ENCODE measurements around the gene EVA1A. TPM values are rescaled to one million over a fixed set of nuclear protein-coding genes. Genes with fewer than 3 reads are reported as not detected.

Gene EVA1A
- total and polyA plus RNA-seq, 2 experiments from 2014 or later: 4.6 to 7.9 TPM

GRCh38 chr2:75482398-75482797, 78.3 kb downstream of the EVA1A start:
- H3K27ac ChIP-seq (ENCODE audit: low read depth): no peak overlapping the region
- Mint-ChIP-seq H3K4me3 (no peak overlapping the region), H3K36me3 (ENCODE audit: low read depth) (no peaks in the 10 kb centered on the region; the same call in 2 of the 3 replicates), H3K27me3 (ENCODE audit: insufficient read depth, low read depth, poor library complexity) (peaks cover 2% of the 10 kb centered on the region), H3K9me3 (peaks cover 10% of the 10 kb centered on the region; the same call in 2 of the 3 replicates), H3K4me1 (0 out of 3 replicates have a peak, but pooled peaks cover 3% of the 10 kb centered on the region), H3K27ac (no peak overlapping the region)
- H3K36me3 ChIP-seq (ENCODE audit: insufficient read depth): no peaks in the 10 kb centered on the region
- H3F3A ChIP-seq (replicated peaks; ENCODE audit: low read depth): no peaks in the 10 kb centered on the region
- H3K4me1 ChIP-seq (ENCODE audit: insufficient read depth): no peaks in the 10 kb centered on the region
- H3K4me2 ChIP-seq: no peak overlapping the region
- no peaks in the 10 kb centered on the region for H4K20me1 ChIP-seq (replicated peaks; ENCODE audit: insufficient read depth)
- 0 out of 2 replicates have a peak, but pooled peaks cover 3% of the 10 kb centered on the region for H3K9me2 ChIP-seq (ENCODE audit: insufficient read depth)
- TF ChIP-seq CREB1 (CRISPR knock-in tag; IDR thresholded peaks at IDR 0.05; ENCODE audit: low read depth) (no peak), ZNF462 (CRISPR knock-in tag; IDR thresholded peaks at IDR 0.05) (no peak), CTCF (conservative IDR thresholded peaks at IDR 0.05; ENCODE audit: low read depth in 2 of 2) (no peak), POLR2AphosphoS5 (IDR thresholded peaks at IDR 0.05; ENCODE audit: low read depth) (no peak), STAT1 (IDR thresholded peaks at IDR 0.05; ENCODE audit: unreplicated experiment) (no peak), NANOG (IDR thresholded peaks at IDR 0.05; ENCODE audit: borderline replicate concordance) (no peak), EZH2 (IDR thresholded peaks at IDR 0.05; ENCODE audit: low read depth, unreplicated experiment) (no peak)
- no peaks in the 10 kb centered on the region for H3K79me2 ChIP-seq (replicated peaks; ENCODE audit: insufficient read depth)
- ATAC-seq: no peak
- H3K27me3 ChIP-seq (ENCODE audit: insufficient read depth): no peaks in the 10 kb centered on the region
- H2AFZ ChIP-seq: no peak overlapping the region
- no peak overlapping the region for H3K4me3 ChIP-seq
- DNase-seq (ENCODE audit: low spot score): no peak
